SK-N-SH treated with all-trans-retinoic acid at 6 μM for 48 hours (cell line): ENCODE data around the gene NRGN.

Experiments
- ARNTL ChIP-seq: fragments of 450-650 bp; formaldehyde crosslinking; IDR thresholded peaks from 2 replicates; pipeline ENCODE4 v1.5.0; 2020; ENCODE audit warnings: low read depth, mild to moderate bottlenecking, moderate library complexity, borderline replicate concordance
- CREB5 ChIP-seq: fragments of 250-450 bp; sonication (Bioruptor Pico); IDR thresholded peaks from 2 replicates; pipeline ENCODE4 v1.5.1; 2020; ENCODE audit warnings: low read depth, mild to moderate bottlenecking, moderate library complexity
- CSDC2 ChIP-seq: fragments of 250-450 bp; sonication (Bioruptor Pico); IDR thresholded peaks from 2 replicates; pipeline ENCODE4 v1.5.0; 2020; ENCODE audit warnings: mild to moderate bottlenecking, moderate library complexity
- ESRRG ChIP-seq: fragments of 250-450 bp; sonication (Bioruptor Pico); IDR thresholded peaks from 2 replicates; pipeline ENCODE4 v1.6.1; 2021; ENCODE audit warnings: mild to moderate bottlenecking
- GLIS3 ChIP-seq: fragments of 250-450 bp; sonication (Bioruptor Pico); IDR thresholded peaks from 2 replicates; pipeline ENCODE4 v1.5.0; 2020; ENCODE audit warnings: mild to moderate bottlenecking, moderate library complexity
- ISL1 ChIP-seq: fragments of 250-450 bp; sonication (Bioruptor Pico); IDR thresholded peaks from 2 replicates; pipeline ENCODE4 v2.1.2; 2022; ENCODE audit warnings: mild to moderate bottlenecking, moderate library complexity
- OSR1 ChIP-seq: fragments of 250-450 bp; sonication (Bioruptor Pico); IDR thresholded peaks from 2 replicates; pipeline ENCODE4 v1.8.0; 2022; ENCODE audit warnings: moderate library complexity, mild to moderate bottlenecking, inconsistent platforms
- PATZ1 ChIP-seq: fragments of 250-450 bp; sonication (Bioruptor Pico); IDR thresholded peaks from 2 replicates; pipeline ENCODE4 v1.8.0; 2020; ENCODE audit warnings: mild to moderate bottlenecking, moderate library complexity, borderline replicate concordance
- RARB ChIP-seq: fragments of 250-450 bp; sonication (Bioruptor Pico); IDR thresholded peaks from 2 replicates; pipeline ENCODE4 v1.8.0; 2021; ENCODE audit warnings: mild to moderate bottlenecking, moderate library complexity
- TSHZ2 ChIP-seq: fragments of 250-450 bp; sonication (Bioruptor Pico); IDR thresholded peaks from 2 replicates; pipeline ENCODE4 v1.5.0; 2020; ENCODE audit warnings: mild to moderate bottlenecking, moderate library complexity
- ZFP3 ChIP-seq: fragments of 250-450 bp; sonication (Bioruptor Pico); IDR thresholded peaks from 2 replicates; pipeline ENCODE4 v1.5.0; 2020; ENCODE audit warnings: mild to moderate bottlenecking, moderate library complexity
- ZFP30 ChIP-seq: fragments of 450-650 bp; formaldehyde crosslinking; IDR thresholded peaks from 2 replicates; pipeline ENCODE4 v1.5.0; 2022; ENCODE audit warnings: mild to moderate bottlenecking, moderate library complexity
- ZNF70 ChIP-seq: fragments of 450-650 bp; formaldehyde crosslinking; IDR thresholded peaks from 2 replicates; pipeline ENCODE4 v1.5.0; 2020; ENCODE audit warnings: mild to moderate bottlenecking, moderate library complexity

- TF ChIP-seq ZNF70 (CRISPR knock-in tag) (no peak), OSR1 (CRISPR knock-in tag) (no peak), PATZ1 (no peak), TSHZ2 (no peak), RARB (CRISPR knock-in tag) (no peak), ISL1 (no peak), ZFP30 (CRISPR knock-in tag) (no peak), CSDC2 (CRISPR knock-in tag) (no peak), GLIS3 (CRISPR knock-in tag) (no peak), CREB5 (CRISPR knock-in tag) (no peak), ESRRG (no peak), ARNTL (no peak), ZFP3 (CRISPR knock-in tag) (no peak)
Measured at GRCh38 chr11:124737638-124738305, 2.0 kb upstream of the NRGN start.
